HG02870 (cell line): ENCODE data around the gene PTEN.
"Not testable (repeated sequence)": the region's sequence is repeated elsewhere in the genome, so short reads cannot be mapped to it uniquely, and the experiment has no call there.

ENCODE experiments used
- ATAC-seq: cut with Tn5 transposase; IDR thresholded peaks from one replicate; pipeline ENCODE4 v1.9.1; 2021; ENCODE audit warnings: mild to moderate bottlenecking, moderate library complexity; ENCODE audit not compliant: unreplicated experiment

Gene PTEN

DNA sequence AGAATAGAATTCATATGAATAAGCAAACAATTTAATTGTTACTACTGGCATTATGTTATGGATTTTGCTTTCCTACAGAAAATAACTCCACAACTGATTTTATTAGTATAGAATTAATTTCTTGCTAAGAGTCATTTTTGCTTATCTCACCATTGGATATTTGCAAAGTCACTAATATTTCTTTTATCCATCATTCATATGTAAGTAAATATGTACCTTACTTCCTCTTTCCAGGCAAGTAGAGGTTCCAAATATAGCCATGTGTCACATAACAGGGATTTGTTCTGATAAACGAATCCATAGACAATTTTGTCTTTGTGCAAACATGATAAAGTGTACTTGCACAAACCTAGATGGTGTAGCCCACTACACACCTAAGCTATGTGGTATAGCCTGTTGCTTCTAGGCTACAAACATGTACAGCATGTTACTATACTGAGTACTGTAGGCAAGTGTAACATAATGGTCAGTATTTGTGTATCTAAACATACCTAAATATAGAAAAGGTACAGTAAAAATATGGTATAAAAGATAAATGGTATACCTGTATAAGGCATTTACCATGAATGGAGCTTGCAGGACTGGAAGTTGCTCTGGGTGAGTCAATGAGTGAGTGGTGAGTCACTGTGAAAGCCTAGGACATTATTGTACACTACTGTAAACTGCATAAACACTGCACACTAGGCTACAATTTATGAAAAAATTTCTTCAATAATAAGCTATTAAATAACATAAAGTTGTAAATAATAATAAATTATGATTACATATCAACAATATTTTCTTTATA is 18.4 kb upstream of the PTEN start:
- no peak for ATAC-seq

DNA sequence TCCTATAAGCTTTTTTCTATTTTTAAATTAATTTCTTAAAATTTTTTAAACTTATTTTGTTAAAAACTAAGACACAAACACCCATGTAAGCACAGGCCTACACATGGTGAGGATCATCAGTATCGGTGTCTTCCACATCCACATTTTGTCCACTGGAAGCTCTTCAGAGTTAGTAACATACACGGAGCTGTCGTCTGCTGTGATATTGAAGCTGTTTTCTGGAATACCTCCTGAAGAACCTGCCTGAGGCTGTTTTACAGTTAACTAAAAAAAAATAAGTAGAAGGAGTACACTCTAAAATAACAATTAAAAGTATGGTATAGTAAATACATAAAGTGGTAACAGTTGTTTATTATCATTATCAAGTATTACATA is 17.8 kb upstream of the PTEN start:
- ATAC-seq: no peak

DNA sequence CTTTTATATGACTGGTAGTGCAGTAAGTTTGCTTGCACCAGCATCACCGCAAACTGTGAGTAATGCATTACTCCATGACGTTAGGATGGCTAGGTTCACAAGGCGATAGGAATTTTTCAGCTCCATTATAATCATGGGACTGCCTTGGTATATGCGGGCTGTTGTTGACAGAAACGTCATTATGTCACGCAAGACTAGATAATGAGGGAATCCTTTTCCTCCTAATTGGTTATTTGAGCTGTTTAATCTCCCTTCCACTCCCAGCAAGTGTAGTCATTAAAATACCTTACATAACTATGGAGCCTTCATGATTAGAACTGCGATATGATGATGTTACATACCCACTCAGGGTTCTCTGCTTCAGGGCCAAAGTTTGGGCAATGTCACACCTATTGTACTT is 17.4 kb upstream of the PTEN start:
- no peak for ATAC-seq

DNA sequence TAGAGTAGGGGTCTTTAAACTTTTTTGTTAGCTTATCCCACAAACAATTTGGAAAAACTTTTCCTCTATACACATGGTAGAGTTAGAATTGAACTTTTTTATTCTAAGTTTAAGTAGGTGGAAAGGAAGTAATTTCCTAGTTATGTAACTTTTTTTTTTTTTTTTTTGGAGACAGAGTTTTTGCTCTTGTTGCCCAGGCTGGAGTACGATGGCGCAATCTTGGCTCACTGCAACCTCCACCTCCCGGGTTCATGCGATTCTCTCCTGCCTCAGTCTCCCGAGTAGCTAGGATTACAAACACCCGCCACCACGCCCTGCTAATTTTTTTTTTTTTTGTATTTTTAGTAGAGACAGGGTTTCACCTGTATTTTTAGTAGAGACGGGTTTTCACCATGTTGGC is 16.7 kb upstream of the PTEN start:
- ATAC-seq: not testable (repeated sequence)

DNA sequence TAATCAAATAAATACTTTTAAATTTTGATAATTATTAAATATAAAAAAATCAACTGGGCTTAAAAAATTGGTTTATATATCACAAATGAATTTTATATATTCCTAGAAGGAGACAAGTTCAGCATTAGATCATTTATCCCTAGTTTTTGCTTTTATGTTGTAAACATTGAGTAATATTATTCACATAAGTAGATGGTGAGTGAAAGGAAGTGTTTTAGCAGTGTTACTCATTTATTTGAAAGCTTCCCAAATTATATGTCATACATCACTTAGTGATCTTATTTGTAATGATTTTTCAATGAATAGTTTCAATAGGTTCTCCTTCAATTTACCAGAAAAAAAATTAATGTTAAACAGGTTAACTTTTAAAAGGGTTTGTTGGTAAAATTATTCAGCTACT is 15.9 kb upstream of the PTEN start:
- ATAC-seq: no peak

DNA sequence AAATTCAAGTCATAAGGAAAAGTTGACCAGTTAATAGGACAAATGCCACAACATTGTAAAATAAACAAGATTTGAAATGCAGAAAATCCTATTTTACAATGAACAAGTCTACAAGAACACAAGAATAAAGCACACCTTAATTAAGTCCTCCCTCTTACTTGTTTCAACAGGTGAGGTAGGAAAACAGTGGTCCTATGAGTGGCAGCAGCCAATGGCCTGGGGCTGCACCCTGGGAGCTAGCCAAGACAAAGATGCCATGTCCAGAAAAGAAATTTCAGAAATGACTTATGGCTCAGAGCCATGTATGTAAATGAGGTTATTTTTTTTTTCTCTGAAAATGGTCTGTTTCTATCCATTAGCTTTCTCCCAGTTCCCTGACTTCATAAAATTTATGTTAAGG is 14.4 kb upstream of the PTEN start:
- no peak for ATAC-seq

DNA sequence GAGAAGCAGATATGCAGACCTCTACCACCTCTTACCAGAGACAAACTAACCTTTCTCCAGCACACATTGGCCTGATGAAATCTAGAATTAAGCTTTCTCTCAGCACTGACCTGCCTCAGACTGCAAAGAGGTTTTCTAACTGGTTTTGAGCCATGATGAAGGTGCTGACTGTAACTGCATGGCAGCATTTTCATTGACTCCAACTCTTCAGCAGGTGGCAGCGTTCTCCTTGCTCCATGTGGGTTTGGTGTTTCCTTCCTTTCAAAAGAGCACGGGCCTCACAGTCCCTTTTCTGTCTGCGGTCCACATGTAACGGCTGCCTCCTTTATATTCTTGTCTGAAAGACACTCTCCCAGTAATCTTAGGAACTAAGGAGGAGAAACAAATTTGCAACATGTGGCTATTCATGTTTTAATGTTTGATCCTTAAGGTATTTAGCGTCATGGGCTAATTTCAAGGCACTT is 12.7 kb upstream of the PTEN start:
- ATAC-seq: no peak

DNA sequence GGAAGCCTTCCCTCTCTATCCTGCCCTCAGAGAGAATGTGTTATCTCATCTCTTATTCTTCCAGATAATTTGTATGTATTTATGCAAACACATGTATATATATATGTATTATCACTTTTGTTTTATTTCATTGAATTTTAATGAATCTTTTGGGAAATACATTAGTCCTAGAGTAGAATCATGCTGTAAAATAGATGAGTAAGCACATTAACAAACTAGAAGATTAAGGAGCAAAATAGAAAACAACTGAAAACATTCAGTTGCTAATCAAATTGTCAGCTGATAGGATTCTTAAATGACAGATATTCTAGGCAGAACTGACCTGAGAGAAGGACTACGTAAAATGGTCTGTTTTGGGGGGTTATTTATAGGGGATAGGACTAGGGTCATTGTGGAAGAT is 11.3 kb upstream of the PTEN start:
- ATAC-seq: no peak

DNA sequence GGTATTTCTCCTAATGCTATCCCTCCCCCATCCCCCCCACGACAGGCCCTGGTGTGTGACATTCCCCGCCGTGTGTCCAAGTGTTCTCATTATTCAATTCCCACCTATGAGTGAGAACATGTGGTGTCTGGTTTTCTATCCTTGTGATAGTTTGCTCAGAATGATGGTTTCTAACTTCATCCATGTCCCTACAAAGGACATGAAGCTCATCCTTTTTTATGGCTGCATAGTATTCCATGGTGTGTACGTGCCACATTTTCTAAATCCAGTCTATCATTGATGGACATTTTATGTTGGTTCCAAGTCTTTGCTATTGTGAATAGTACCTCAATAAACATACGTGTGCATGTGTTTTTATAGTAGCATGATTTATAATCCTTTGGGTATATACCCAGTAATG is 8.2 kb upstream of the PTEN start:
- not testable (repeated sequence) for ATAC-seq

DNA sequence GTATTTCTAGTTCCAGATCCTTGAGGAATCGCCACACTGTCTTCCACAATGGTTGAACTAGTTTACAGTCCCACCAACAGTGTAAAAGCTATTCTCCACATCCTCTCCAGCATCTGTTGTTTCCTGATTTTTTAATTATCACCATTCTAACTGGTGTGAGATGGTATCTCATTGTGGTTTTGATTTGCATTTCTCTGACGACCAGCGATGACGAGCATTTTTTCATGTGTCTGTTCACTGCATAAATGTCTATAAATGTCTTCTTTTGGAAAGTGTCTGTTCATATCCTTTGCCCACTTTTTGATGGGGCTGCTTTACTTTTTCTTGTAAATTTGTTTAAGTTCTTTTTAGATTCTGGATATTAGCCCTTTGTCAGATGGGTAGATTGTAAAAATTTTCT is 7.8 kb upstream of the PTEN start:
- ATAC-seq: not testable (repeated sequence)

DNA sequence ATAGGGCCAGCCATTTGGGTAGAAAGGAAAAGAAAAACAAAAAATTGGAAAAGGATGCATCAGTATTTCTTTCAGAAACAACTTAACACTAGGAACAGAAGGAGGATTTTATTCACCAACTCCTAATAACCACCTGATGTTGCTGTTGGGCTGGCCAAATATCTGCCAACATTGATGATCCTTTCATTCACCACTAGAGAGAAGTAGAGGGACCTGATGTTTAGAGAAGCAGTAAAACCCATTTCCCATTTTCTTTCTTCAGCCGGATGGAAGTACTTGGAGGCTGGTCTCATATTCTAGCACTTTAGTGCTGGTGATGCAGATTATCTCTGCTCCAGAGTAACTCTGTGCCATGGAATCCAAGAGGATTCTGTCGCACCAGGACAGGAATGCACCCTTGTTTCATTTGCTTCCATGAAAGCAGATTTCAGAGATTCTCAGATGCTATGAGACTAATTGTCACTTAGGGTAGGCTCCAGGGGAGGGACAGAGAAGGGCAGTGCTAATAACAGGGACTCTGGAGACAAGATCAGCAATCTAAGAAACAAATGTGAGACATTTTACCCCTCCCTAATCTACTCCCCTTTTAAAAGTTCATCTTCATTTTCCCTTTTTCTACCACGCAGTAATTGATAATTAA is 3.1 kb upstream of the PTEN start:
- no peak for ATAC-seq

DNA sequence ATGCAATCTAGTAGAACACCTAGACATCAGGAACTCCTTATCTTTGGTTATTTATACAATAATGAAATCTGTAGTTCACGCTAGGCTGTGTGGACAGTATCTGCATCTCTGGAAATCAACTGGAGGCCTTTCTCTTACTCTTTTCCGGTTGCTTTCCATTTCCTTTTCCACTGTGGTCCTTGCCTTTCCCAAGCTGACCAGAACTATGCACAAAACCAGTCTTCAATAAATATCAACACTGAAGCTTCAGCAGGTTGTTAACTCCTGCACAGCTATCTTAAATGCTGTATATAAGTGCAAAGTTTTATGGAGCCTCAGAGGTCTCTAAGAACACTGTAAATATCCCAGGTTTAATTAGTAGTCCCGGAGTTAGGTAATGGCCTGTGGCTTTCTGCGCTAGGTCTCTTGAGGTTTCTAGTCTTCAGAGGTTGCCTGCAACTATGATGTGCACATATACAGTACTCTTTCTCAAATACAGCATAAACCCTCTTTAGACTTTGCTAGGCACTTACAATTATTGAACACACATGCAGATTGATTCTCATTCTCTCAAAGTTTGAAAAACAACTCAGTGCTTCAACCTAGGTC is 2.5 kb upstream of the PTEN start:
- ATAC-seq: no peak

DNA sequence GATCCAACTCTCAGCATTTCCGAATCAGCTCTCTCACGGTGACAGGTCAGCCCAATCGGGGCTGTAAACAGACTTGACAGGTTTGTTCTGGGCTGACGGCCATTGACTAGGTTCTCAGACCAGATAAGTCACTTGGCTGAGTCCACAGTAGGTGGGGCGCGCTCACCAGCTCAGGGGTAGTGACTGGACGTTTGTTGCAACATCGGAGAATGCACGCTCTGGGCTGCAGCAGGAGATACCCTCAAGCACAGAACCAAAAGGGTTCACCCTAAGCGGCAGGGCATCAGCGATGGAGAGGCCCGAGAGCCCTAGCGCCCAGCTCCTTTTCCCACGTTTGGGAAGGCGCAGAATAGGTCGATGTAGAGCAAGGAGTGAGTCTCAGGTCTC is 1.9 kb upstream of the PTEN start:
- no peak for ATAC-seq

DNA sequence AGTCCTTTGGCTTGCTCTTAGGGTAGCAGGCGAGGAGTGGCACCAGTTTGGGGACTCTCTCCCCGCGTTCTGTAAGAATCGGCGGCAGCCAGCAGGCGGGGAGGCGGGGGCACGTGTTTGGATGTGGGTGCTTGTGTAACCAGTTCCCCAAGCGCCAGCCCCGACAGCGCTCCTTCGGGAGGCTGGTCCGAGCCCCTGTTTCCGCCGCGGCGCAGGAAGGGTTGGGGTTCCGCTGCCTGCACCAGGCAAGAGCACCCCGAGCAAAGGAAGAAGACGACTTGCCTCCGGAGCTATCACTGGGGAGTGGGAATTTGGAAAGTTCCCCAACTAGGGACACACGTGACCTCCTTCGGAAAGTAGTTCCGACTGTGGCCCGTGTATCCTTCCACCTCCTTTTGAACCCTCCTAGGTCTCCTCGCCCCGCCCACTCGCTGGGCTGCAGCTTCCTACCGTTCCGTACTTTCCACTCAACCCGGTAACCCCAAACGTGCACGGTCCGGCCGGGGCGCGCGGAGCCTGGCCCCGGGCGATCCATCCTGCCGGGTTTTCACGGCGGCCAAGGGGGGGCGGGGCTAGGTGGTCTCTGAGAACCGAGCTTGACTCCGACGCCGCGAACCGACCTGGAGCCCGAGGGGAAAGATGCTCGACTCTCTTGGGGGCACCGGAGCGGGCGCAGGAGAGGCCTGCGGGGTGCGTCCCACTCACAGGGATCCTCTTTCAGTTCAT is 1.3 kb upstream of the PTEN start:
- peak; percentile 50 for ATAC-seq

DNA sequence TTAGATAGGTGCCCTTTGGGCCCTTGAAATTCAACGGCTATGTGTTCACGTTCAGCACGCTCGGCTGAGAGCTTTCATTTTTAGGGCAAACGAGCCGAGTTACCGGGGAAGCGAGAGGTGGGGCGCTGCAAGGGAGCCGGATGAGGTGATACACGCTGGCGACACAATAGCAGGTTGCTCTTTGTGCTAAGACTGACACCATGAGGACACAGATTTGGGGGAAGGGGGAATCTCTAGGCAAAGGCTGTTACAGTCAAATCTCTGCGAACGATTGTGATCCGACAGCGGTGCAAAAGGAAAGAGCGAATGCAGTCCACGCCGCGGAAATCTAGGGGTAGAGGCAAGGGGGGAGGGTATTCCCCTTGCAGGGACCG is 759 bp upstream of the PTEN start:
- peak; percentile 12 for ATAC-seq

DNA sequence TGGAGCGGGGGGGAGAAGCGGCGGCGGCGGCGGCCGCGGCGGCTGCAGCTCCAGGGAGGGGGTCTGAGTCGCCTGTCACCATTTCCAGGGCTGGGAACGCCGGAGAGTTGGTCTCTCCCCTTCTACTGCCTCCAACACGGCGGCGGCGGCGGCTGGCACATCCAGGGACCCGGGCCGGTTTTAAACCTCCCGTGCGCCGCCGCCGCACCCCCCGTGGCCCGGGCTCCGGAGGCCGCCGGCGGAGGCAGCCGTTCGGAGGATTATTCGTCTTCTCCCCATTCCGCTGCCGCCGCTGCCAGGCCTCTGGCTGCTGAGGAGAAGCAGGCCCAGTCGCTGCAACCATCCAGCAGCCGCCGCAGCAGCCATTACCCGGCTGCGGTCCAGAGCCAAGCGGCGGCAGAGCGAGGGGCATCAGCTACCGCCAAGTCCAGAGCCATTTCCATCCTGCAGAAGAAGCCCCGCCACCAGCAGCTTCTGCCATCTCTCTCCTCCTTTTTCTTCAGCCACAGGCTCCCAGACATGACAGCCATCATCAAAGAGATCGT is 598 bp downstream of the PTEN start:
- not testable (repeated sequence) for ATAC-seq

DNA sequence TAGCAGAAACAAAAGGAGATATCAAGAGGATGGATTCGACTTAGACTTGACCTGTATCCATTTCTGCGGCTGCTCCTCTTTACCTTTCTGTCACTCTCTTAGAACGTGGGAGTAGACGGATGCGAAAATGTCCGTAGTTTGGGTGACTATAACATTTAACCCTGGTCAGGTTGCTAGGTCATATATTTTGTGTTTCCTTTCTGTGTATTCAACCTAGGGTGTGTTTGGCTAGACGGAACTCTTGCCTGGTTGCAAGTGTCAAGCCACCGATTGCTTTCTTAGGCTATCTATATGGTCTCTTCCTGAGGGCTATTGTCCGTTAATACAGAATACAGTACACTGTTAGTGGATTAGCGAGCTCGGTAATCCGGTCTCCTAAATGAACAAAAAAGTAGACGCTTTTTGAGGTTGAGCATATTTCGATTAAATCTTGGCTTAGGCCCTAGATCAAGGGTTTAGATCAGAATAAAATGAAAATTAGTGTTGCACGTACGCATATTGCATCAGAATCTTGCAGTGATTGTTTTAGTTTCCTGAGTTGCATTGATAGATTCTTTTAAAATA is 1.2 kb downstream of the PTEN start:
- ATAC-seq: no peak

DNA sequence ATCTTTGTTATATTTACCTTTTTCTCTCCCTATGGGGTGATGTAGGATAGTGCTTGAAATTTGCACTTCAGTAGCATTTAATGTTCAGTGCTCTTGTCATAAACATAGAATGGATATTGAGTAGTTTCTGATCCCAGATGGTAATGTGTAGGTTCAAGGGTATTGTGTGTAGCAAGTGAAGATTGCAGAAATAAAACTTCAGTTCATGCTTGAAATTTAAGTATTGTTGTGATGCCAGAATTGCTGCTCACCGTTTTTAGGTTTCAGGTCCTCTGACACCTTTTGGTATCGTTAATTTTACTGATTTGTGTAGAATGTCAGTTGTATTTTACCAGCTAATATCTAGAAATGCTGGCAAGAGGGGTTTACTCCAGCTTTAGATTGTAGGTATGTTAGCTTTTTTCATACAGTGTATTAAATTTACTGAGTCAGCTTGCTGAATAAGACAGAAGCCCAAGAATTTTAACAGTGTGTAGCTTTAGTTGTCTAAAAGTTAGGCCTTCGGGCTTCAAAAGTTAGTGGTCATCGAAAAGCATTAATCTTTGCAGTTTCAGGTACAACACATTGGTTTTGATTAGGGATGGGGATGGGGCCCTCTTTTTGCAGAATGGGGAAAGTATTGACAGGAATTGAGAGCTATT is 1.9 kb downstream of the PTEN start:
- no peak for ATAC-seq

DNA sequence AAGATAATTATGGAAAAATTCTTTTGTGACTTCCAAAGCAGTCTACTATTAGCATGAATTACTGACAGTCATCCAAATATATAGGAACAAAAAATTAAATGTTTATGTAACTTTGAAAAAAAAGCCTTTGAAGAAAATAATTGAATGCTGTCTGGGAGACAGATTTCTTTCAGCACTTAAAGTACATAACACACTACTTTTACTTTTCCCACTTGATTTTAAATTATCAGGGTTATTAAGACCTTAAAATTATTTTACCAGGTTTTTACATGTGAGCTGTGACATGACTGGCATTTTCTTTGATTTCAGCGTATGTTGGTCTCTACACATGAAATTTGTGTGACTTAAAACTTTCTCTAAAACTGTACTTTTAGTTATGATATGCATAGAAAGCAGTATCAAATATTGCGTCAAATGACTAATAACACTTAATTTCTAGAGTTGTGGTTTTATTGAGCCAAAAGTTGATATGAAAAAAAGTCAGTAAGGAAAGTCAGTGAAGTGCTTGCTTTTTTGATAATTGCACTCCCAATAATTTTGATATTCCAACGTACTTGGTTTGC is 3.1 kb downstream of the PTEN start:
- no peak for ATAC-seq

DNA sequence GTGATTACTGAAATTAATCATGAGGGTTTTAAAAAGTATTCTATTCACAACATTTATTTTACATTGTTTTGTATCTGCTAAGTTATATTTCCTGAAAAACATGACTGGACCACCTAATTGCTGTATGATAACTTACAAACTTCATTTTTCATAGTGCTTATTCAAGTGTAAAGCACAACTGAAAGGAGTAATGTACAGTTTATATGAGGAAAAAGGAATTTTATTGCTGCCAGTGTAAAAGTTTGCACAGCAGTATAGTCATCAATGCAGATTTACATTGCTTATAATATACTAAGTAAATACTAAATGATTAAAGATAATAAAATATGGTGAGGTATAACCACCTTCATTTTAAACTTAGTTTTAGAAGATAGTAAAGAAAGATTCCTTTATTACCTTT is 4.0 kb downstream of the PTEN start:
- ATAC-seq: no peak
